ENCODE data around the gene SLC23A2.

DNA sequence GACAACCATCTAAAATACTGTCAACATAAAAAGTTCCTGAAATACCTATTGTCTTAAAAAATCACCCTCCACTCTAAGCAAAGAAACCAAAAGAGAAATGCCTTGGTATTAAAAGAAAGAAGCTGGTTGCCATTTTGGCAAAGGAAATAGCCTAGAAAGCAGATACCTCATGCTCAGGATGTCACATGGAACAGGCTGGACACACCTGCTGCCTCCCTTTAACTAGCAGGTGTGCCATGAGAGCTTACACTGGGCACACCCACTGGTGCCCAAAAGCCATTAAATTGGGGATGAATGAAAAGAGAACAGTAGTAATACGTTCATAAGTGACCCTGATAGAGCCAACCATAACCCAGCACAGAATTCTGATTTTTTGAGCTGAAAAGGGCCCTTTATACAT lies 1.5 kb downstream of the SLC23A2 start:
- TF ChIP-seq CTCF (IDR thresholded peaks at IDR 0.05) (no peak), POLR2AphosphoS5 (IDR thresholded peaks at IDR 0.05; ENCODE audit: low read depth, low read length) (no peak)

Data from Panc1 (cell line).